H9 (cell line): Measurements from ENCODE around the gene SEPTIN6. TPM values are rescaled to one million over a fixed set of nuclear protein-coding genes. Genes with fewer than 3 reads are reported as not detected.

Source experiments
- DNase-seq: peaks from one replicate; pipeline ENCODE4 v3.0.0-alpha.2; 2017
- H2AFZ ChIP-seq: one replicate; pipeline ENCODE4 v1.6.1; 2013; ENCODE audit warnings: mild to moderate bottlenecking, low read length, control low read depth, moderate library complexity
- H2AK5ac ChIP-seq: 2 replicates; pipeline ENCODE4 v1.6.1; 2013; ENCODE audit warnings: low read length, control low read depth, mixed read lengths; ENCODE audit not compliant: insufficient read length
- H2BK120ac ChIP-seq: one replicate; pipeline ENCODE4 v1.6.1; 2013; ENCODE audit warnings: low read depth, mild to moderate bottlenecking, low read length, control low read depth, inconsistent platforms; ENCODE audit not compliant: poor library complexity, severe bottlenecking
- H2BK12ac ChIP-seq: 2 replicates; pipeline ENCODE4 v1.6.1; 2013; ENCODE audit warnings: low read length, control low read depth, mixed read lengths, low read depth; ENCODE audit not compliant: insufficient read length
- H2BK15ac ChIP-seq: 2 replicates; pipeline ENCODE4 v1.6.1; 2013; ENCODE audit warnings: low read depth, low read length, control low read depth
- H2BK20ac ChIP-seq: one replicate; pipeline ENCODE4 v1.6.1; 2013; ENCODE audit warnings: low read depth, mild to moderate bottlenecking, low read length, control low read depth, inconsistent platforms; ENCODE audit not compliant: poor library complexity, severe bottlenecking
- H2BK5ac ChIP-seq: 2 replicates; pipeline ENCODE4 v1.6.1; 2013; ENCODE audit warnings: low read length, control low read depth, mixed read lengths; ENCODE audit not compliant: insufficient read length
- H3K14ac ChIP-seq: 2 replicates; pipeline ENCODE4 v1.6.1; 2013; ENCODE audit warnings: low read length, control low read depth; ENCODE audit not compliant: insufficient read depth
- H3K18ac ChIP-seq: 2 replicates; pipeline ENCODE4 v1.6.1; 2013; ENCODE audit warnings: low read depth, mild to moderate bottlenecking, mixed read lengths, low read length, control low read depth; ENCODE audit not compliant: insufficient read length
- H3K23ac ChIP-seq: 2 replicates; pipeline ENCODE4 v1.6.1; 2013; ENCODE audit warnings: low read length, control low read depth, mixed read lengths, low read depth; ENCODE audit not compliant: insufficient read length
- H3K23me2 ChIP-seq: 2 replicates; pipeline ENCODE4 v1.6.1; 2013; ENCODE audit warnings: low read depth, mild to moderate bottlenecking, mixed read lengths, low read length, control low read depth; ENCODE audit not compliant: insufficient read length, poor library complexity, severe bottlenecking
- H3K27ac ChIP-seq: 2 replicates; pipeline ENCODE4 v1.5.1; 2013; ENCODE audit warnings: low read length, control low read depth, mixed read lengths, low read depth; ENCODE audit not compliant: insufficient read length
- H3K27me3 ChIP-seq: 2 replicates; pipeline ENCODE4 v1.6.1; 2013; ENCODE audit warnings: low read length, control low read depth, inconsistent platforms; ENCODE audit not compliant: insufficient read depth
- H3K4ac ChIP-seq: 2 replicates; pipeline ENCODE4 v1.6.1; 2013; ENCODE audit warnings: low read depth, mild to moderate bottlenecking, control low read depth, inconsistent platforms, low read length, moderate library complexity
- H3K4me1 ChIP-seq: 2 replicates; pipeline ENCODE4 v1.6.1; 2013; ENCODE audit warnings: low read length, control low read depth, inconsistent platforms; ENCODE audit not compliant: insufficient read depth
- H3K4me2 ChIP-seq: 2 replicates; pipeline ENCODE4 v1.6.1; 2013; ENCODE audit warnings: low read length, control low read depth, mixed read lengths; ENCODE audit not compliant: insufficient read length, insufficient read depth
- H3K56ac ChIP-seq: 2 replicates; pipeline ENCODE4 v1.6.1; 2013; ENCODE audit warnings: low read depth, mild to moderate bottlenecking, mixed read lengths, low read length, control low read depth; ENCODE audit not compliant: insufficient read length
- H3K79me1 ChIP-seq: 2 replicates; pipeline ENCODE4 v1.6.1; 2013; ENCODE audit warnings: low read depth, mild to moderate bottlenecking, moderate library complexity, low read length, control low read depth, inconsistent platforms; ENCODE audit not compliant: insufficient read depth, poor library complexity, severe bottlenecking
- H3K79me2 ChIP-seq: 2 replicates; pipeline ENCODE4 v1.6.1; 2013; ENCODE audit warnings: low read length, control low read depth, inconsistent platforms; ENCODE audit not compliant: insufficient read depth
- H3K9ac ChIP-seq: 2 replicates; pipeline ENCODE4 v1.6.1; 2013; ENCODE audit warnings: low read length, control low read depth, mixed read lengths; ENCODE audit not compliant: insufficient read length; ENCODE audit errors: extremely low read depth
- H3K9me3 ChIP-seq: one replicate; pipeline ENCODE4 v1.6.1; 2013; ENCODE audit warnings: low read depth, low read length, inconsistent platforms; ENCODE audit not compliant: control insufficient read depth
- H3T11ph ChIP-seq: one replicate; pipeline ENCODE4 v1.6.1; 2013; ENCODE audit warnings: mild to moderate bottlenecking, low read length, control low read depth, inconsistent platforms
- H4K20me1 ChIP-seq: one replicate; pipeline ENCODE4 v1.6.1; 2013; ENCODE audit not compliant: control insufficient read depth, insufficient read length, insufficient read depth
- H4K5ac ChIP-seq: 2 replicates; pipeline ENCODE4 v1.6.1; 2013; ENCODE audit warnings: low read depth, mild to moderate bottlenecking, mixed read lengths, low read length, control low read depth; ENCODE audit not compliant: insufficient read length
- H4K8ac ChIP-seq: replicated peaks from 2 replicates; pipeline ENCODE4 v1.6.1; 2013; ENCODE audit warnings: low read length, control low read depth, mixed read lengths, low read depth; ENCODE audit not compliant: insufficient read length
- H4K91ac ChIP-seq: 2 replicates; pipeline ENCODE4 v1.6.1; 2013; ENCODE audit warnings: low read depth, mild to moderate bottlenecking, moderate library complexity, mixed read lengths, low read length, control low read depth; ENCODE audit not compliant: insufficient read length
- H3K27ac Mint-ChIP-seq, 3 experiments: 2 replicates in 2 of 3; 3 replicates in 1 of 3; pipeline ENCODE4 v1.8.0; 2020 to 2021; ENCODE audit warnings: mixed read lengths in 3 of 3, mild to moderate bottlenecking in 1 of 3, moderate library complexity in 1 of 3
- H3K27me3 Mint-ChIP-seq: 2 replicates; pipeline ENCODE4 v1.8.0; 2021; ENCODE audit warnings: low read depth, mild to moderate bottlenecking, moderate library complexity, mixed read lengths
- H3K36me3 Mint-ChIP-seq, 3 experiments: 2 replicates in 2 of 3; 3 replicates in 1 of 3; pipeline ENCODE4 v1.8.0; 2020 to 2021; ENCODE audit warnings: low read depth in 3 of 3, mixed read lengths in 3 of 3; ENCODE audit not compliant: insufficient read depth in 1 of 3
- H3K4me1 Mint-ChIP-seq, 2 experiments: 2 replicates each; pipeline ENCODE4 v1.8.0; 2020; ENCODE audit warnings: mixed read lengths in 2 of 2
- H3K4me3 Mint-ChIP-seq, 2 experiments: 2 replicates in 1 of 2; 3 replicates in 1 of 2; pipeline ENCODE4 v1.8.0; 2020 to 2021; ENCODE audit warnings: mild to moderate bottlenecking in 2 of 2, mixed read lengths in 2 of 2, moderate library complexity in 1 of 2
- H3K9me3 Mint-ChIP-seq, 2 experiments: 2 replicates in 1 of 2; 3 replicates in 1 of 2; pipeline ENCODE4 v1.8.0; 2020; ENCODE audit warnings: mild to moderate bottlenecking in 2 of 2, mixed read lengths in 2 of 2, moderate library complexity in 1 of 2
- CTCF ChIP-seq: fragments of 200-600 bp; sonication (generic); conservative IDR thresholded peaks from 3 replicates; pipeline ENCODE4 v1.8.0; 2021; ENCODE audit warnings: antibody characterized with exemption, mild to moderate bottlenecking
- WGBS: extraction: QIAGEN DNeasy Blood & Tissue Kit; methylation state at CpG from one replicate; pipeline ENCODE4 v1.1.7; 2013; ENCODE audit warnings: missing lambda C conversion rate, low lambda C conversion rate, mixed read lengths; ENCODE audit not compliant: insufficient read length; ENCODE audit errors: extremely low coverage; 5-methylcytosine and 5-hydroxymethylcytosine counted together
- total RNA-seq: library from RNA; stranded (reverse); gene quantifications from 2 replicates; pipeline ENCODE4 v1.2.1, GENCODE V29; 2021

SEPTIN6 gene
- total RNA-seq, 1 experiment from 2014 or later, result 23.1 TPM

- Mint-ChIP-seq H3K27ac (no peak overlapping the region), H3K4me3 (no peak overlapping the region; a peak in 1 of 5 replicates), H3K27me3 (peaks cover 9% of the 10 kb centered on the region), H3K4me1 (no peaks in the 10 kb centered on the region), H3K9me3 (peaks cover 62 to 75% of the 10 kb centered on the region in 2 experiments), H3K36me3 (peaks cover 3% of the 10 kb centered on the region in 3 experiments; a peak in 4 of 7 replicates)
- Histone ChIP-seq H3T11ph (no peak overlapping the region), H3K4me2 (no peak overlapping the region), H3K79me1 (no peaks in the 10 kb centered on the region), H3K9ac (no peak overlapping the region), H3K23ac (no peak overlapping the region), H4K5ac (no peak overlapping the region), H3K4ac (no peak overlapping the region), H3K4me1 (no peaks in the 10 kb centered on the region), H2BK120ac (no peak overlapping the region), H2BK5ac (no peak overlapping the region), H3K27ac (no peak overlapping the region), H3K18ac (no peak overlapping the region), H2AFZ (no peak overlapping the region), H2BK20ac (no peak overlapping the region), H3K23me2 (peaks cover 3% of the 10 kb centered on the region), H4K8ac (no peak overlapping the region), H3K79me2 (no peaks in the 10 kb centered on the region), H2AK5ac (no peak overlapping the region), H3K56ac (no peak overlapping the region), H4K91ac (no peak overlapping the region), H2BK15ac (no peak overlapping the region), H2BK12ac (no peak overlapping the region), H3K9me3 (peaks cover 21% of the 10 kb centered on the region), H4K20me1 (no peaks in the 10 kb centered on the region), H3K14ac (no peak overlapping the region), H3K27me3 (no peaks in the 10 kb centered on the region)
- no CpG with 5 or more reads among the region's 7 CpGs for WGBS
- TF ChIP-seq CTCF, result no peak
- no peak for DNase-seq
These were observed 42.0 kb upstream of the SEPTIN6 start for GRCh38 chrX:119734897-119735339.
